Measurements from ENCODE around the gene SNX32. TPM values are rescaled to one million over a fixed set of nuclear protein-coding genes. Genes with fewer than 3 reads are reported as not detected.
A peak's percentile ranks its signal among the peaks of the same experiment; 100 is the strongest.

SNX32 gene
- total and polyA plus RNA-seq, 2 of the 13 experiments (the other 11 are each of a cell fraction or from before 2014, with no cell fraction given): 0.09 to 0.34 TPM

DNA sequence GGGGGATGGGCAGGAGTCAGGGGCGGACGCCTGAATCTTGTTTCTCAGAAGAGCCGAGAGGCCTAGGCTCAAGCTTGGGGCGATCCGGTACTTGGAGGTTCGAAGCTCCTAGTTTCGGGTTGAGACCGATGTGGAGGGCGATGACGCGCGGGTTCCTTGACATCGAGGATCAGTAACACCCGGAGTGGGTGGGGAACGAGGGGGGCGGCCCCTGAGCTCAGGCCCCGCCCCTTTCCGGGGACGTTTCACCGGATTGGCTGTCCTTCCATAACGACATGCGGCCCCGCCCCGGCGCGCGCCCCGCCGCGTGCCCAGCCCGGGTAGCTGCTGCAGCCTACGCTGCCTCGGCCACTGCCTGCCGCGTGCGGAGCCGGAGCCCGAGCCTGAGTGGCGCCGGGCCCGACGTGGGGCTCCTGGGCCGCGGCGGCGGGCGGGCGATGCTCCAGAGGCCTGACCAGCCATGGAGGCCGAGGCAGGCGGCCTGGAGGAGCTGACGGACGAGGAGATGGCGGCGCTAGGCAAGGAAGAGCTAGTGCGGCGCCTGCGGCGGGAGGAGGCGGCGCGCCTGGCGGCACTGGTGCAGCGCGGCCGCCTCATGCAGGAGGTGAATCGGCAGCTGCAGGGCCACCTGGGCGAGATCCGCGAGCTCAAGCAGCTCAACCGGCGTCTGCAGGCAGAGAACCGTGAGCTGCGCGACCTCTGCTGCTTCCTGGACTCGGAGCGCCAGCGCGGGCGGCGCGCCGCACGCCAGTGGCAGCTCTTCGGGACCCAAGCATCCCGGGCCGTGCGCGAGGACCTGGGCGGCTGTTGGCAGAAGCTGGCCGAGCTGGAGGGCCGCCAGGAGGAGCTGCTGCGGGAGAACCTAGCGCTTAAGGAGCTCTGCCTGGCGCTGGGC, 56.8 kb downstream of the SNX32 start, which contains the start of gene CCDC85B (continued):
- TF ChIP-seq, protein P1, sequence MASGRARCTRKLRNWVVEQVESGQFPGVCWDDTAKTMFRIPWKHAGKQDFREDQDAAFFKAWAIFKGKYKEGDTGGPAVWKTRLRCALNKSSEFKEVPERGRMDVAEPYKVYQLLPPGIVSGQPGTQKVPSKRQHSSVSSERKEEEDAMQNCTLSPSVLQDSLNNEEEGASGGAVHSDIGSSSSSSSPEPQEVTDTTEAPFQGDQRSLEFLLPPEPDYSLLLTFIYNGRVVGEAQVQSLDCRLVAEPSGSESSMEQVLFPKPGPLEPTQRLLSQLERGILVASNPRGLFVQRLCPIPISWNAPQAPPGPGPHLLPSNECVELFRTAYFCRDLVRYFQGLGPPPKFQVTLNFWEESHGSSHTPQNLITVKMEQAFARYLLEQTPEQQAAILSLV (CRISPR knock-in tag; IDR thresholded peaks at IDR 0.05; ENCODE audit: borderline replicate concordance): peak; percentile 48; the same call in 1 of the 2 replicates
- TF ChIP-seq ZNF660 (CRISPR knock-in tag; IDR thresholded peaks at IDR 0.05; ENCODE audit: borderline replicate concordance, low read depth) (no peak), ZNF124 (CRISPR knock-in tag; IDR thresholded peaks at IDR 0.05) (peak; percentile 47; the same call in 1 of the 2 replicates), ZFP62 (CRISPR knock-in tag; IDR thresholded peaks at IDR 0.05) (no peak), SP2 (CRISPR knock-in tag; IDR thresholded peaks at IDR 0.05) (peak; percentile 57), ZNF446 (CRISPR knock-in tag; IDR thresholded peaks at IDR 0.05) (peak; percentile 81), ZNF674 (CRISPR knock-in tag; IDR thresholded peaks at IDR 0.05; ENCODE audit: low read depth) (peak; percentile 45; the same call in 1 of the 2 replicates), ZNF460 (CRISPR knock-in tag; IDR thresholded peaks at IDR 0.05; ENCODE audit: borderline replicate concordance) (no peak), PRMT3 (CRISPR knock-in tag; IDR thresholded peaks at IDR 0.05; ENCODE audit: borderline replicate concordance, low read depth) (peak; percentile 77), CHCHD3 (CRISPR knock-in tag; IDR thresholded peaks at IDR 0.05) (peak; percentile 84; the same call in 1 of the 2 replicates), HNF4G (IDR thresholded peaks at IDR 0.05; ENCODE audit: borderline replicate concordance, low read depth, low read length) (no peak), HNF4G (CRISPR knock-in tag; IDR thresholded peaks at IDR 0.05; ENCODE audit: borderline replicate concordance, low read depth) (0 out of 2 replicates have a peak, but pooled peaks have one; percentile 10), ZMAT3 (CRISPR knock-in tag; conservative IDR thresholded peaks at IDR 0.05) (peak; percentile 88), ZNF205 (CRISPR knock-in tag; IDR thresholded peaks at IDR 0.05) (no peak), MAZ (IDR thresholded peaks at IDR 0.05; ENCODE audit: borderline replicate concordance, low read depth, low read length) (peak; percentile 40), MAZ (CRISPR knock-in tag; IDR thresholded peaks at IDR 0.05; ENCODE audit: low read depth) (peak; percentile 96), MTF1 (CRISPR knock-in tag; IDR thresholded peaks at IDR 0.05) (peak; percentile 82), ZKSCAN5 (CRISPR knock-in tag; IDR thresholded peaks at IDR 0.05) (no peak), SP4 (CRISPR knock-in tag; IDR thresholded peaks at IDR 0.05) (peak; percentile 98), ZNF383 (CRISPR knock-in tag; IDR thresholded peaks at IDR 0.05; ENCODE audit: borderline replicate concordance) (peak; percentile 71; the same call in 1 of the 2 replicates), AGO1 (IDR thresholded peaks at IDR 0.05; ENCODE audit: low read depth, low read length, poor library complexity, severe bottlenecking) (peak; percentile 99)
- TF ChIP-seq, protein P2, sequence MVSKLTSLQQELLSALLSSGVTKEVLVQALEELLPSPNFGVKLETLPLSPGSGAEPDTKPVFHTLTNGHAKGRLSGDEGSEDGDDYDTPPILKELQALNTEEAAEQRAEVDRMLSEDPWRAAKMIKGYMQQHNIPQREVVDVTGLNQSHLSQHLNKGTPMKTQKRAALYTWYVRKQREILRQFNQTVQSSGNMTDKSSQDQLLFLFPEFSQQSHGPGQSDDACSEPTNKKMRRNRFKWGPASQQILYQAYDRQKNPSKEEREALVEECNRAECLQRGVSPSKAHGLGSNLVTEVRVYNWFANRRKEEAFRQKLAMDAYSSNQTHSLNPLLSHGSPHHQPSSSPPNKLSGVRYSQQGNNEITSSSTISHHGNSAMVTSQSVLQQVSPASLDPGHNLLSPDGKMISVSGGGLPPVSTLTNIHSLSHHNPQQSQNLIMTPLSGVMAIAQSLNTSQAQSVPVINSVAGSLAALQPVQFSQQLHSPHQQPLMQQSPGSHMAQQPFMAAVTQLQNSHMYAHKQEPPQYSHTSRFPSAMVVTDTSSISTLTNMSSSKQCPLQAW (CRISPR knock-in tag; IDR thresholded peaks at IDR 0.05): peak; percentile 11; the same call in 1 of the 2 replicates
- TF ChIP-seq, protein P3, sequence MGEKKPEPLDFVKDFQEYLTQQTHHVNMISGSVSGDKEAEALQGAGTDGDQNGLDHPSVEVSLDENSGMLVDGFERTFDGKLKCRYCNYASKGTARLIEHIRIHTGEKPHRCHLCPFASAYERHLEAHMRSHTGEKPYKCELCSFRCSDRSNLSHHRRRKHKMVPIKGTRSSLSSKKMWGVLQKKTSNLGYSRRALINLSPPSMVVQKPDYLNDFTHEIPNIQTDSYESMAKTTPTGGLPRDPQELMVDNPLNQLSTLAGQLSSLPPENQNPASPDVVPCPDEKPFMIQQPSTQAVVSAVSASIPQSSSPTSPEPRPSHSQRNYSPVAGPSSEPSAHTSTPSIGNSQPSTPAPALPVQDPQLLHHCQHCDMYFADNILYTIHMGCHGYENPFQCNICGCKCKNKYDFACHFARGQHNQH (CRISPR knock-in tag; IDR thresholded peaks at IDR 0.05): peak; percentile 43; the same call in 1 of the 2 replicates
- TF ChIP-seq, protein P4, sequence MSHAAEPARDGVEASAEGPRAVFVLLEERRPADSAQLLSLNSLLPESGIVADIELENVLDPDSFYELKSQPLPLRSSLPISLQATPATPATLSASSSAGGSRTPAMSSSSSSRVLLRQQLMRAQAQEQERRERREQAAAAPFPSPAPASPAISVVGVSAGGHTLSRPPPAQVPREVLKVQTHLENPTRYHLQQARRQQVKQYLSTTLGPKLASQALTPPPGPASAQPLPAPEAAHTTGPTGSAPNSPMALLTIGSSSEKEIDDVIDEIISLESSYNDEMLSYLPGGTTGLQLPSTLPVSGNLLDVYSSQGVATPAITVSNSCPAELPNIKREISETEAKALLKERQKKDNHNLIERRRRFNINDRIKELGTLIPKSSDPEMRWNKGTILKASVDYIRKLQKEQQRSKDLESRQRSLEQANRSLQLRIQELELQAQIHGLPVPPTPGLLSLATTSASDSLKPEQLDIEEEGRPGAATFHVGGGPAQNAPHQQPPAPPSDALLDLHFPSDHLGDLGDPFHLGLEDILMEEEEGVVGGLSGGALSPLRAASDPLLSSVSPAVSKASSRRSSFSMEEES (CRISPR knock-in tag; IDR thresholded peaks at IDR 0.05): no peak; the same call in 1 of the 2 replicates
